HepG2 (cell line): ENCODE data around the gene CHPF. TPM values are rescaled to one million over a fixed set of nuclear protein-coding genes. Genes with fewer than 3 reads are reported as not detected.

Source experiments
- ARID5B ChIP-seq: IDR thresholded peaks from 2 replicates; pipeline ENCODE4 v1.4.0; 2020; ENCODE audit warnings: mild to moderate bottlenecking, missing genetic modification reagents
- KDM3A ChIP-seq: IDR thresholded peaks from 2 replicates; pipeline ENCODE4 v1.6.1; 2018; ENCODE audit warnings: low read depth, missing compliant biosample characterization
- MED13 ChIP-seq: sonication (generic); formaldehyde crosslinking; IDR thresholded peaks from 2 replicates; pipeline ENCODE4 v1.5.0; 2020; ENCODE audit warnings: missing genetic modification reagents
- PHB2 ChIP-seq: fragments of 450-650 bp; IDR thresholded peaks from 2 replicates; pipeline ENCODE4 v1.6.1; 2018; ENCODE audit not compliant: partially characterized antibody
- RXRB ChIP-seq: IDR thresholded peaks from 2 replicates; pipeline ENCODE4 v1.6.1; 2016; ENCODE audit warnings: borderline replicate concordance, missing genetic modification reagents, missing compliant biosample characterization
- SP4 ChIP-seq: sonication (generic); formaldehyde crosslinking; IDR thresholded peaks from 2 replicates; pipeline ENCODE4 v1.8.1; 2023; ENCODE audit warnings: mild to moderate bottlenecking, missing genetic modification reagents
- SRSF1 ChIP-seq: fragments of 200-400 bp; formaldehyde crosslinking; optimal IDR thresholded peaks from 2 replicates; pipeline ENCODE3; 2017; ENCODE audit warnings: mild to moderate bottlenecking, low read depth, low read length, moderate library complexity
- SRSF4 ChIP-seq: fragments of 200-400 bp; formaldehyde crosslinking; IDR thresholded peaks from one replicate; pipeline ENCODE4 v1.6.1; 2018; ENCODE audit warnings: mild to moderate bottlenecking, low read depth, low read length, moderate library complexity; ENCODE audit not compliant: poor library complexity, severe bottlenecking
- SSRP1 ChIP-seq: IDR thresholded peaks from 2 replicates; pipeline ENCODE4 v1.6.1; 2016; ENCODE audit warnings: control low read depth
- TAF1 ChIP-seq: sonication (generic); formaldehyde crosslinking; IDR thresholded peaks from 2 replicates; pipeline ENCODE4 v1.4.0; 2020; ENCODE audit warnings: missing genetic modification reagents
- TBX2 ChIP-seq: sonication (generic); formaldehyde crosslinking; IDR thresholded peaks from 2 replicates; pipeline ENCODE4 v1.5.0; 2020; ENCODE audit warnings: missing genetic modification reagents, mild to moderate bottlenecking, borderline replicate concordance
- TRAFD1 ChIP-seq: sonication (generic); formaldehyde crosslinking; IDR thresholded peaks from 2 replicates; pipeline ENCODE4 v1.5.1; 2020; ENCODE audit warnings: missing genetic modification reagents, mild to moderate bottlenecking, borderline replicate concordance
- U2AF1 ChIP-seq: fragments of 200-400 bp; formaldehyde crosslinking; optimal IDR thresholded peaks from 2 replicates; pipeline ENCODE3; 2017; ENCODE audit warnings: mild to moderate bottlenecking, low read depth, low read length
- ZNF142 ChIP-seq: sonication (generic); formaldehyde crosslinking; IDR thresholded peaks from 2 replicates; pipeline ENCODE4 v1.4.0; 2020; ENCODE audit warnings: missing genetic modification reagents
- ZNF512 ChIP-seq: sonication (generic); formaldehyde crosslinking; IDR thresholded peaks from 2 replicates; pipeline ENCODE4 v1.4.0; 2020; ENCODE audit warnings: mild to moderate bottlenecking, missing genetic modification reagents
- polyA plus RNA-seq, 8 experiments: library from polyadenylated mRNA; depleted of rRNA in 3 of 8; stranded (reverse) in 7 of 8; unstranded in 1 of 8; fragments of >200 nt; fragmentation: Illumina TruSeq in 4 of 8; extraction: Trizol in 4 of 8; gene quantifications; 2 replicates each; pipeline versions ENCODE4 v1.2.1 to v1.2.3, GENCODE V29; 2011 to 2016; ENCODE audit warnings: low read depth in 4 of 8, missing spikeins in 1 of 8, mixed read lengths in 1 of 8; ENCODE audit not compliant: insufficient read depth in 1 of 8
- total RNA-seq, 5 experiments: library from RNA; depleted of rRNA; stranded (reverse); fragments of >200 nt; fragmentation: Illumina TruSeq; extraction: Trizol; gene quantifications; 2 replicates each; pipeline ENCODE4 v1.2.3, GENCODE V29; 2016; ENCODE audit warnings: low read depth in 1 of 5

Gene CHPF
- total and polyA plus RNA-seq, 2 of the 13 experiments (the other 11 are each of a cell fraction or from before 2014, with no cell fraction given) = 79.6 to 111 TPM

- no peak for TF ChIP-seq ARID5B (CRISPR knock-in tag)
- no peak for TF ChIP-seq SRSF4
- 0 out of 2 replicates have a peak, but pooled peaks have one; percentile 74 for TF ChIP-seq KDM3A (CRISPR knock-in tag)
- TF ChIP-seq TBX2 (CRISPR knock-in tag) = peak; percentile 58; the same call in 1 of the 2 replicates
- no peak for TF ChIP-seq SRSF1
- TF ChIP-seq MED13 (CRISPR knock-in tag) = no peak
- TF ChIP-seq U2AF1 = no peak
- no peak for TF ChIP-seq ZNF142
- no peak for TF ChIP-seq SSRP1
- TF ChIP-seq TAF1 (CRISPR knock-in tag) = no peak
- TF ChIP-seq PHB2 = no peak
- no peak; the same call in 1 of the 2 replicates for TF ChIP-seq ZNF512
- TF ChIP-seq SP4 = peak; percentile 47; the same call in 1 of the 2 replicates
- TF ChIP-seq RXRB (CRISPR knock-in tag) = 0 out of 2 replicates have a peak, but pooled peaks have one; percentile 31
- TF ChIP-seq TRAFD1 (CRISPR knock-in tag) = peak; percentile 73; the same call in 1 of the 2 replicates
Observed at GRCh38 chr2:219530048-219530963, 13.3 kb downstream of the CHPF start (continued).
